HG03139 (cell line): ENCODE results near the gene ATP1B3.
"Not testable (repeated sequence)": the region's sequence is repeated elsewhere in the genome, so short reads cannot be mapped to it uniquely, and the experiment has no call there.

Experiments used
- ATAC-seq: cut with Tn5 transposase; IDR thresholded peaks from one replicate; pipeline ENCODE4 v1.9.1; 2021; ENCODE audit not compliant: unreplicated experiment

Gene ATP1B3

DNA sequence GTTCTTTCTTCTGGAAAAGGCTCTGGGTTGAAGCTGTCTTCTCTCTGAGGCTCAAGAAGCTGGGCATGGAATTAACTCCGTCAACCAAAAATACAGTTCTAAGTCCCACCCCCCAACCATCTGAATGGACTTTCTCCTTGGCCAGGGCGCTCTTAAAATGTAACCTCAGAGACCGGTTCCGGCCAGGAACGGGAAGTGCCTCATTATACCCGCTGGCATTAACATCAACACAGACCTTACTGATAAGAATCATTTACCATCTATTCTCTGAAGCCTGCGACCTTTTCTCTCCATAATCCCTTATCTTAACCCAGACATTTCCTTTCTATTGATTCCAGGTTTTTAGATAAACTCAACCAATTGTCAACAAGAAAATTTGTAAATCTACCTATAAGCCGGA lies 64.7 kb downstream of the ATP1B3 start:
- ATAC-seq: no peak

DNA sequence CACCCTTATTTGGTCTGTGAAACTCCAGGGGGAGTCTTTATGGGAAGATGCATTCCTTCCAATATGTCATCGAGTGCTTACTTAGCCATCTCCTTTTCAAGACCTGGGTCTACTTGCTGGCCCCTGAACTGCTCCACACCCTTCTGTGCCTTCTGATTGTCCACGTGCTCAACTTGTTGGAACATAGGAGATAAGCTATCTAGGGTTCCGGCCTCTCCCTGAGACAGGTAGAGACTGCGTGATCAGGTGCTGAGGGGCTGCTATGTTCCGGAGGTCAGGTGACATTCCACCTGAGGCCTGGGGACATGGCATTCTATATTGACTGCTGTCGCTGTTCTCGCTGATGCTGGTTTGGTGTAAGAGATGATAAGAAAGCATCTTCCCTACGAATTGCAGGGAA lies 65.6 kb downstream of the ATP1B3 start:
- ATAC-seq: no peak

DNA sequence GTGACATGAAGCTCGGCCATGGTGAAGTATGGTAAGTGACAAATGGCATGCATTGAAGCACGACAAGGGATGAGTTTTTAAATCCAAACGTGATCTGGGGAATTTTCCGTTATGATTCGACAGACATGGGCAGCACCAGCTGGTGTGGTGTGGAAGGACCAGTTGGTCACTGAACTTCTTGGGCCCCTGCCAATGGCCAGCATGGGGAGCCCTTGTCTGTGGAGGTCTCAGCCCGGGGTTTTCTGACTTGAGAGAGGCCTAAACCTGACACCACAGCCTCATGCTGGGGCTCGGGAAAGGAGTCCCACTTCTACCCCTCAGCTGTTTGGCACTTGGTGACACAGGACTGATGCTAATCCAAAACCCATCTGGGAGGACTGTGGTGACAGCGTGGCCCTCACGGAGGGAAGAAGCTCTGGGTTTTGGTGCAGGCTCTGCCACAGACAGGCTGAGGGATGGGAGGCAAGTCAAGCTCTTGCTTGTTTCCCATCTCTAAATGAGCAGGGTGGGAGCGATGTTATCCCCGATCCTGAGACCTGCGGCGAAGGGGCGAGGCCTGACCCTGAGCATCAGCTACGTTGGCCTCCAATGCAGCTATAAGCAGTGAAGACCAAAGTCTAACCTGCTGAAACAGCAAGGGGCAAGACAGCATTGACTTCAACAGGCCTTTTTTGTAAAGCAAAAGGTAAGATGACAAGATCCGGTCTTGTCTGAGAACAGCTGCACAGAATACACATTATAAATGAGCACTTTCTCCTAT lies 69.5 kb downstream of the ATP1B3 start:
- ATAC-seq: no peak

- no peak for ATAC-seq
Observed at GRCh38 chr3:141949399-141949798, 73.0 kb downstream of the ATP1B3 start.

DNA sequence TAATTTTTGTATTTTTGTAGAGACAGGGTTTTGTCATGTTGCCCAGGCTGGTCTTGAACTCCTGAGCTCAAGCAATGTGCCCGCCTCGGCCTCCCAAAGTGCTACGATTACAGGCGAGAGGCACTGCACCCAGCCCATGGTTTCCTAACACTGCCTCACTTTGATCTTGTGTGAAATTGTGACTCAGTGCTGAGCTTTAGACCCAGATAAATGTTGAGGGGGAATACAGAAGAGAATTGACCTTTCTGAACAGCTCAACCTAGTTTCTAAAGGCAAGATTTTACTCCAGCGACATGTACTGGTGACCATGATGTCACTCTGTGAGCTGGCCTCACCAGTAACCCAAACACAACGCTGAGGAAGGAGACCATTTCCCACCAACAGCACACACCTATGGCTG lies 73.5 kb downstream of the ATP1B3 start:
- no peak for ATAC-seq

- no peak for ATAC-seq
Observed at GRCh38 chr3:141950572-141951493, 74.4 kb downstream of the ATP1B3 start.

DNA sequence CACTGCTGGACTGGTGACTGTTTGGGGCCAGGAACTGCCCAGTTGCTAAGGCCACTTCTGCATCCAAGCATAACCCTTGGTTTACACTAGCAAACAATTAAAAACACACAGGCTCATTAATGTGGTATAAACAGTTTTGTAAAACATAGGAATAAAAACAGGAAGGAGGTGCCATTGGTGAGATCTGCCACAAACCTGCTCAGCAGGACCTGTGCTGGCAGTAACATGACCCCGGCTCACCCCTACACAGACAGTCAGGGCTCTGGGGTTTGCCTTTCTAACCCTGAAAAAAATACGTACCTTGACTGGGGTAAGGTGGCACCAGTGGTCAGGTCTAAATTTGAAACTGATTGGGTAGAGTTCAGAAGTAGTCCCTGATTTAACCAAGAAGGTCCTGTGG lies 76.2 kb downstream of the ATP1B3 start:
- ATAC-seq: no peak

- no peak for ATAC-seq
Observed at GRCh38 chr3:141955175-141955574, 78.7 kb downstream of the ATP1B3 start.

DNA sequence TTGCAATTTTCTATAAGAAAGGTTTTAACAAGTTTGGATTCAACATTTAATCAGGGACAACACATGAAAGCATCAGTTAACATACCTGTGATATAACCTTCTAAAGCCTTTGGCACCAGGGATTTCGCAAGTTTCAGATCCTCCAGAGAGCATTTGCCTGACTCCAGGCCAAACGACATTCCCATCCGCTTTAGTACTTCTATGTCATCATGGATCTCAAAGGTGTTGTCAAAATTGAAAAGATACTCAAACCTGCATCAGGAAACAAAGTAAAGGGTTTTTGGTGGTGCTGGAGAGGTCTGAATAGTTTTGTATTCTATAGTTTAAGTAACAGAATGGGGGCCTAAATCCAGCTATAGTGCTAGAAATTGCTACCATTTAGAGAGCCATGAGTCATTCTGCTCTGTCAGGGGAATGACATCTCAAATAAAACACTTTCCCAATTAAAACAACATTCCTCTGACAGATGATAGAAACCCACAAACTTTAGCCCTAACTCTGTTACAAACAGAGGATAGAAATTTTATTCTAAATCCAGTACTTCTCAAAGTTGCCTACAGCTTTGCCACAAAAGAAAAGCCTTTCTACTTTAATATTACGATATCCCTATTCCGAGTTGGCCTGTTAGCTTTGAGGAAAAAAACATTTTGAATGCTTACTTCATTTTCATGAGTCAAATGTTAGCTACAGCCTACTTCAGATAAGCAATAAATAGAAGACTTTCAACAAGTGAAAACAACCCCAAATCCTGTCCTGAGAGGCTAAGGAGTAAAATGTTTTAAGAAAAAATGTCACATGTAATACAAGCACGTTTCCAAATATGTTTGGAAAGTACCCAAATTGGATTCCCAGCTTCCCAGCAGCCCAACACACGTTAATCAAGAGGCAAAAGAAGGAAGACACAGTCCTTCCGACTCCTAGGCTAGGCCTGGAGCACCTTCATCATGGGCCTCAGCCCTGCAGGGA lies 83.4 kb downstream of the ATP1B3 start:
- no peak for ATAC-seq

GRCh38 chr3:141960731-141961130 lies 84.3 kb downstream of the ATP1B3 start:
- no peak for ATAC-seq

DNA sequence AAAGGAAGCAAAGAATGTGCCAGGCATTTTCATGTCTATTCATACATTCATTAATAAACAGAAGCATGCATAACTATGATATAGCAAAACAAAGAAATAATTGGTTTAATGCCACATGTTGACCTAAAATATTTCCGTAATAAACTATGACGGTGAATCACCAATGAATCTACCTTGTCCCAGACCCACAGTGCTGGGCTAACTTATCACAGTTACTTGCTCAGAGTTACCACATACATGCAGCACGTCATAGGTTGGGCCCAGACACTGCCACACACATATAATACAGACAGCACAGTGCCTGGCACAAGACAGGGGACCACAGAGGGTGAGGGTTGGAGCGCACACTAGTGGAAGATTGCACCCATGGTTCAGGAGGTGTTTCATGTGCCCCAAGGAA lies 86.9 kb downstream of the ATP1B3 start:
- no peak for ATAC-seq

GRCh38 chr3:141965471-141965870 lies 89.0 kb downstream of the ATP1B3 start:
- no peak for ATAC-seq

DNA sequence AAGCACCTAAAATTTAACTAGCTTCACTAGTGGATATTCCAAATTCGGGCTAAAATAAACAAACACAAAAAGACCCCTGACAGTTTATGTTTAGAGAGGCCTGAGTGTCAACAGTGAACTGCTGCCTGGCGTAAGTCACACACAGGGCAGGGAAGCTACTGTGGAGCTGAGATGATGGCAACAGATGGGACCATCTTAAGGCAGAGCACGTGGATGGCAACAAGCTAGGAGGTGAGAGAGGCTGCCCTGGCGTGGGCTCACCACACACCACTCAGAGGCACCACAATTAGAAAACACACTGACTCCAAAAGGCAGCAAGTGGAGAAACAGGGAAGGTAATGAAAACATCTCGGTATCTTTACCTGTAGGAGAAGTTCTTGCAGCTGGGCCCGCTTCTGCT lies 93.3 kb downstream of the ATP1B3 start:
- ATAC-seq: no peak

- no peak for ATAC-seq
Observed at GRCh38 chr3:141971571-141971970, 95.1 kb downstream of the ATP1B3 start.

GRCh38 chr3:141972399-141972798 lies 96.0 kb downstream of the ATP1B3 start:
- no peak for ATAC-seq

GRCh38 chr3:141974777-141975176 lies 98.3 kb downstream of the ATP1B3 start:
- not testable (repeated sequence) for ATAC-seq
